Right lobe of liver (tissue), 6 donors: Measurements from ENCODE around the gene BICC1. TPM values are rescaled to one million over a fixed set of nuclear protein-coding genes. Genes with fewer than 3 reads are reported as not detected.

Experiments
- ATAC-seq, 4 donors: fragments of 200-7000 bp; cut with Tn5 transposase; one replicate each; pipeline ENCODE4 v1.9.1; 2020; ENCODE audit warnings: mild to moderate bottlenecking in 4 of 4, moderate library complexity in 4 of 4
- DNase-seq, 3 donors: peaks; one replicate each; pipeline ENCODE4 v3.0.0-alpha.2; 2020
- H3K27ac ChIP-seq, 3 donors: fragments of 200-600 bp; one replicate each; pipeline ENCODE4 v1.8.0; 2022
- H3K27me3 ChIP-seq, 2 donors: fragments of 200-600 bp; one replicate each; pipeline ENCODE4 v1.8.0; 2022
- H3K36me3 ChIP-seq, 4 donors: fragments of 200-600 bp; sonication (generic) in 1 of 4; one replicate each; pipeline versions ENCODE4 v1.5.1 to v1.8.0; 2017 to 2022; ENCODE audit warnings: control low read depth in 1 of 4
- H3K4me1 ChIP-seq, 4 donors: fragments of 200-600 bp; sonication (generic) in 1 of 4; one replicate each; pipeline versions ENCODE4 v1.5.1 to v1.8.0; 2017 to 2022; ENCODE audit warnings: control low read depth in 1 of 4
- H3K4me3 ChIP-seq, 3 donors: fragments of 200-600 bp; one replicate each; pipeline ENCODE4 v1.8.0; 2022
- H3K9me3 ChIP-seq, 4 donors: fragments of 200-600 bp; sonication (generic) in 1 of 4; one replicate each; pipeline versions ENCODE4 v1.5.1 to v1.8.0; 2017 to 2022; ENCODE audit warnings: control low read depth in 1 of 4
- CTCF ChIP-seq, 4 donors: fragments of 200-600 bp in 3 of 4; fragments of 450-650 bp in 1 of 4; IDR thresholded peaks; one replicate each; pipeline versions ENCODE4 v1.5.1 to v1.8.0; 2016 to 2022; ENCODE audit warnings: antibody characterized with exemption in 4 of 4, mild to moderate bottlenecking in 2 of 4
- POLR2A ChIP-seq: fragments of 450-650 bp; IDR thresholded peaks from one replicate; pipeline ENCODE4 v1.6.1; 2017; ENCODE audit warnings: antibody characterized with exemption, mild to moderate bottlenecking
- WGBS: methylation state at CpG from one replicate; pipeline ENCODE4 v1.1.6; 2018; ENCODE audit warnings: low coverage, low lambda C conversion rate; ENCODE audit not compliant: insufficient coverage; ENCODE audit errors: missing lambda C conversion rate; 5-methylcytosine and 5-hydroxymethylcytosine counted together
- intact Hi-C, 2 donors: fragments of 100-400 bp; cut with DNase I; formaldehyde crosslinking; loops; one replicate each; pipeline versions ENCODE4 v1.11.2 to v1.14.1; 2022
- total RNA-seq, 6 experiments: library from RNA; depleted of rRNA in 2 of 6; stranded (reverse); fragments of >200 nt in 2 of 6; fragmentation: NEBNext Ultra II Directional in 3 of 6; extraction: Animal tissue kit (Norgen Biotek cat#: 25700) in 3 of 6; gene quantifications; one replicate each; pipeline versions ENCODE4 v1.1.0 to v1.2.4, GENCODE V29; 2016 to 2023
- donor health status: DM: no; HTN: yes; CAD: no.
- donor health status: DM: no; HTN: no; CAD: no.
- donor health status: DM: no; HTN: no; CAD: no.
- donor health status: DM: no; HTN: yes; CAD: no.
- donor health status: DM: no; HTN: yes; CAD: no.

The BICC1 gene
- total RNA-seq, 6 experiments from 2014 or later, result 1.2 to 9.0 (median 2.3) TPM

- no peaks in the 10 kb centered on the region for H3K36me3 ChIP-seq
- no peak overlapping the region for H3K27ac ChIP-seq
- H3K4me3 ChIP-seq, result no peak overlapping the region
- TF ChIP-seq POLR2A, result no peak
- no peak for TF ChIP-seq CTCF (IDR thresholded peaks at IDR 0.05)
- no peaks in the 10 kb centered on the region for H3K4me1 ChIP-seq
- intact Hi-C loops, result no loop called here
- H3K9me3 ChIP-seq, result no peaks in the 10 kb centered on the region
- no peak for ATAC-seq
- H3K27me3 ChIP-seq, result no peaks in the 10 kb centered on the region
- WGBS, result 78% methylated on average over 1 of the region's 1 CpG
- no peak for DNase-seq
Measured at GRCh38 chr10:58838561-58839208, 326.0 kb downstream of the BICC1 start.

- H3K27ac ChIP-seq, result no peak overlapping the region
- intact Hi-C loops, result no loop called here
- DNase-seq (no peak), ATAC-seq (no peak)
- H3K9me3 ChIP-seq, result no peaks in the 10 kb centered on the region
- no peaks in the 10 kb centered on the region for H3K27me3 ChIP-seq
- H3K36me3 ChIP-seq, result no peaks in the 10 kb centered on the region
- H3K4me1 ChIP-seq, result no peaks in the 10 kb centered on the region
- TF ChIP-seq POLR2A (no peak), CTCF (IDR thresholded peaks at IDR 0.05) (no peak)
- no peak overlapping the region for H3K4me3 ChIP-seq
Measured at GRCh38 chr10:58839771-58840170, 327.1 kb downstream of the BICC1 start.

GRCh38 chr10:58840840-58841435, 328.3 kb downstream of the BICC1 start:
- DNase-seq (no peak), ATAC-seq (no peak)
- TF ChIP-seq POLR2A (no peak), CTCF (IDR thresholded peaks at IDR 0.05) (no peak)
- no CpG with 5 or more reads among the region's 1 CpG for WGBS
- Histone ChIP-seq H3K4me3 (no peak overlapping the region), H3K27ac (no peak overlapping the region), H3K9me3 (no peaks in the 10 kb centered on the region), H3K36me3 (no peaks in the 10 kb centered on the region), H3K27me3 (no peaks in the 10 kb centered on the region), H3K4me1 (no peaks in the 10 kb centered on the region)
- intact Hi-C loops, result no loop called here

- no peak for DNase-seq
- Histone ChIP-seq H3K27ac (no peak overlapping the region), H3K27me3 (no peaks in the 10 kb centered on the region), H3K36me3 (no peaks in the 10 kb centered on the region), H3K4me1 (no peaks in the 10 kb centered on the region), H3K4me3 (no peak overlapping the region), H3K9me3 (no peaks in the 10 kb centered on the region)
- WGBS, result 81% methylated on average over 4 of the region's 4 CpGs
- ATAC-seq, result no peak
- intact Hi-C loops, result no loop called here
- TF ChIP-seq POLR2A, result no peak
- TF ChIP-seq CTCF (IDR thresholded peaks at IDR 0.05), result no peak
Measured at GRCh38 chr10:58842860-58843376, 330.2 kb downstream of the BICC1 start.
